Measurements from ENCODE around the gene MPP2.

Gene MPP2

GRCh38 chr17:43927060-43927864 is 19.9 kb upstream of the MPP2 start:
- TF ChIP-seq POLR2A (IDR thresholded peaks at IDR 0.05; ENCODE audit: low read depth, low read length) = no peak
- no peak for TF ChIP-seq POLR2AphosphoS5 (IDR thresholded peaks at IDR 0.05; ENCODE audit: low read depth, low read length)
- no peak for TF ChIP-seq TAF1 (IDR thresholded peaks at IDR 0.05; ENCODE audit: borderline replicate concordance, low read depth, low read length)
- no peak for DNase-seq (ENCODE audit: insufficient read length)
- no peak for FAIRE-seq

DNA sequence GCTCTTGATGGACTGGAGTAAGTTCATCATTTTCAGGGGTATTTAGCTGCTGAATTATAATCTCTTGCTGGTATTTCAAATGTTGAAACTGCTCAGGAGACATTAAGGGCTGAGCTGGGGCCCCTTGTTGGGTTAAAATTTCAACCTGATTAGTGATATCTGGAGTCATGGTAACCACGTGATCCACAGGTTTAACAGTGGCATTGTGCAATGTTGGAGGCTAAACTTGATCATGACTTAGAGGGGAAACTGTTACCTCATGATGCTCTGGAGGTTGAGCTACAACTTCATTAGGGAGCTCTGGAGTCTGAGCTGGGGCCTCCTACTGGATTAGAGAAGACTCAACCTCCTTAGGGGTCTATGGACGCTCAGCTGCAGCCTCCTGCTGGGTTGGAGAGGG is 17.2 kb upstream of the MPP2 start:
- FAIRE-seq = no peak
- DNase-seq (ENCODE audit: insufficient read length) = no peak
- TF ChIP-seq POLR2A (IDR thresholded peaks at IDR 0.05; ENCODE audit: low read depth, low read length) (no peak), TAF1 (IDR thresholded peaks at IDR 0.05; ENCODE audit: borderline replicate concordance, low read depth, low read length) (no peak), POLR2AphosphoS5 (IDR thresholded peaks at IDR 0.05; ENCODE audit: low read depth, low read length) (no peak)

DNA sequence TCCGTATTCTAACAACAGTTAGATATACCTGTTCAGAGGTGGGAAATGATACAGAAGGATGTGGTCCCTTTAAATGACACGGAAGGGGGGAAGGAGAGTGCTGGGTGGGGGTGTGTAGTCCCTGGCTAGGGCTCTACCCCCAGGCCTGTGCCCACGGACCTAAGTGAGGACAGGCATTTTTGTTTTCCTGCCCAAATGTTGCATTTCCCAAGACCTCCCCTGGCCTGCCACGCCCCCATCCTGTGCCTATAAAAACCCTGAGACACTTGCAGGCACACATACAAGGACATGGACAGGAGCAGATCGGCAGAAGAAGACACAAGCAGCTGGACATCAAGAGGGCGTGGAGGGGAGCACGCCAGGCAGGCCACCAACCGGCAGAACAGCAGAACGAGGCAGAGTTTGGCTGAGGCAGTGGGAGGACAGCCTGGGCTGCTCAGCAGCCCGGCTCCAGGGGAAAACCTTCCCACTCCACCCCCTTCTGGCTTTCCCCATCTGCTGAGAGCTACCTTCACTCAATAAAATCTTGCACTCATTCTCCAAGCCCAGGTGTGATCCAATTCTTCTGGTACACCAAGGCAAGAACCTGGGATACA is 13.3 kb upstream of the MPP2 start:
- DNase-seq (ENCODE audit: insufficient read length) (no peak), FAIRE-seq (no peak)

DNA sequence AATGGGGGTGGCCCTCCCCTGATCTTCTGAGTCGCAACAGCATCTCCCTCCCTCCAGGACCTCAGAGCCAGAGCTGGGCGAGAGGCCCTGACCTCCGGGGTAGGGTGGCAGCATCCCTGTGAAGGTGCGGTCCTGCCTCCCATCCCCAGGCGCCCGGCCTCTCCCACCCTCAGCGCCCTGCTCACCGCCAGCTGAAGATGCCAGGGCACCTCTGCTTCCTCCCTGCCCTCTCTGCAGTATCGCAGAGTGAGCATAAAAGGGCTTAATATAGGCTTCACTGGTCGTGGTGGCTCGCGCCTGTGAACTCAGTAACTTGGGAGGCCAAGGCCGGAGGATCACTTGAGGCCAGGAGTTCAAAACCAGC is 10.7 kb upstream of the MPP2 start:
- peak; percentile 5 for FAIRE-seq
- DNase-seq (ENCODE audit: insufficient read length) = no peak
- TF ChIP-seq TAF1 (IDR thresholded peaks at IDR 0.05; ENCODE audit: borderline replicate concordance, low read depth, low read length) = no peak
- no peak for TF ChIP-seq POLR2A (IDR thresholded peaks at IDR 0.05; ENCODE audit: low read depth, low read length)
- no peak for TF ChIP-seq POLR2AphosphoS5 (IDR thresholded peaks at IDR 0.05; ENCODE audit: low read depth, low read length)

More for the DNA sequence above, 13.3 kb upstream of the MPP2 start:
- TF ChIP-seq POLR2A (IDR thresholded peaks at IDR 0.05; ENCODE audit: low read depth, low read length) = no peak

GRCh38 chr17:43917348-43918025 is 10.2 kb upstream of the MPP2 start:
- FAIRE-seq (no peak), DNase-seq (ENCODE audit: insufficient read length) (peak; percentile 67)
- TF ChIP-seq POLR2A (IDR thresholded peaks at IDR 0.05; ENCODE audit: low read depth, low read length) (peak; percentile 43; the same call in 1 of the 2 replicates), TAF1 (IDR thresholded peaks at IDR 0.05; ENCODE audit: borderline replicate concordance, low read depth, low read length) (no peak), POLR2AphosphoS5 (IDR thresholded peaks at IDR 0.05; ENCODE audit: low read depth, low read length) (0 out of 2 replicates have a peak, but pooled peaks have one; percentile 37)

DNA sequence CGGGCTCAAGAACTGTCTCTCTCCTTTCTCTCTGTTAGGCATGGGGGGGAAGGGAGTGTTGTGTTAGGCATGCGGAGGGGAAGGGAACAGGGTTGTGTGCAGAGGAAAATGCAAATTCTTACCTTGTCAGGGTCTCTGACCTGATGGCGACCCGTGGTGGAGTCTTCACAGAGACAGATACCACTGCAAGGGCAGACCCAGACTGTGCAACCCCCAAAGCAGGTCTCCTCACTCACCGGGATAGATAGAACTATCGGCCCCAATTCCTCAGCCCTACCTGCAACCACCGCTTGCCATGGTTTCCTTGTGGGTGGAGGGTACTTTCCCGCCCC is 9.6 kb upstream of the MPP2 start:
- DNase-seq (ENCODE audit: insufficient read length) (no peak), FAIRE-seq (peak; percentile 91)
- TF ChIP-seq POLR2AphosphoS5 (IDR thresholded peaks at IDR 0.05; ENCODE audit: low read depth, low read length) (no peak), POLR2A (IDR thresholded peaks at IDR 0.05; ENCODE audit: low read depth, low read length) (no peak), TAF1 (IDR thresholded peaks at IDR 0.05; ENCODE audit: borderline replicate concordance, low read depth, low read length) (no peak)

DNA sequence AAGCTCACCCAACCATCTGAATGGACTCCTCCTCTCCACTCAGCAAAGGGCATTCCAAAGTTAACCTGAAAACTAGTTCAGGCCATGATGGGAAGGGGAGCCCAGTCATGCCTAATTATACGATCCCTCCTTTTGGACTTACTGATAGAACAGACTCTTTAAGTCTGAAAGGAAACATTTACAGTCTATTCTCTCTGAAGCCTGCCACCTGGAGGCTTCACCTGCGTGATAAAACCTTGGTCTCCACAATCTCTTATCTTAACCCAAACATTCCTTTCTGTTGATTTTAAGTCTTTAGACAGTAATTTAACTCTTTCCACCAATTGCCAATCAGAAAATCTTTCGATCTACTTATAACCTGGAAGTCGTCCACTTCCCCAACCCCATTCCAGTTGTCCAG is 9.0 kb upstream of the MPP2 start:
- TF ChIP-seq POLR2AphosphoS5 (IDR thresholded peaks at IDR 0.05; ENCODE audit: low read depth, low read length) (no peak), TAF1 (IDR thresholded peaks at IDR 0.05; ENCODE audit: borderline replicate concordance, low read depth, low read length) (no peak), POLR2A (IDR thresholded peaks at IDR 0.05; ENCODE audit: low read depth, low read length) (no peak)
- no peak for FAIRE-seq

DNA sequence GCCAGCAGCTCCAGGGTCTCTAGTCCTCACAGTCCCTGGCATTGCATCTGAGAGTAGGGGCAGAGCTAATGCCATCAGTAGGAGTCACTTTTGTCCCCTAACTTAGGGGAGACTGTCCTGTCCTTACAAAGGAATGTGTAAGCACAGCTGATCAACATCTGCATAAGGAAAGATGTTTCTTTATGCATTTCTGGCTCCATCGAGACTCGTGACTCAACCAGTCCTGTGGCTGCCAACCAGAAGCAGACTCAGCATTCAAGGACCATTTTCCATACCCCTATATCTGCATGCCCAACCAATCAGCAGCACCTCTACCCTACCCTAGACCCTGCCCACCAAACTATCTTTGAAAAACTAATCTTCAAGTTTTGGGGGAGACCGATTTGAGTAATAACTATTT is 8.2 kb upstream of the MPP2 start:
- DNase-seq (ENCODE audit: insufficient read length) (no peak), FAIRE-seq (no peak)
- no peak for TF ChIP-seq TAF1 (IDR thresholded peaks at IDR 0.05; ENCODE audit: borderline replicate concordance, low read depth, low read length)
- TF ChIP-seq POLR2A (IDR thresholded peaks at IDR 0.05; ENCODE audit: low read depth, low read length) = no peak
- TF ChIP-seq POLR2AphosphoS5 (IDR thresholded peaks at IDR 0.05; ENCODE audit: low read depth, low read length) = no peak

More for the DNA sequence above, 9.0 kb upstream of the MPP2 start:
- DNase-seq (ENCODE audit: insufficient read length) = no peak

DNA sequence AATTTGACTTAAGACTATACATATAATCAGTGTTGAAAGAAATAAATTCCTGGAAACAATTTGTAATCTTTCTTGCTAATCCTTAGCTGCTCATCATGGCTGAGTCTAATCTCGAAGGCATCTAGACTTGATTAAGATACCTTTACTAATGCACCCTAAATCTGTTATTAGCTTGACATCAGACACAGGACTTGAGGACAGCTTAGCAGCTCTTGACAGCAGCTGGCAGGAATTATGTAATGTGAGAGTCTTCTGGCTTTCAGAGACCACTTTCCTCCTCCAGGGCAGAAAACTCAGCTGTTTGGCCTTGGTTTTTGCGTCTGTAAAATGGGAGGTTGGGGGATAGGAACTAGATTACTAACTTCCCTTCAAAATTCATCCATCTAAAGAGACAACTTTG is 7.1 kb upstream of the MPP2 start:
- DNase-seq (ENCODE audit: insufficient read length) (no peak), FAIRE-seq (no peak)
- TF ChIP-seq POLR2A (IDR thresholded peaks at IDR 0.05; ENCODE audit: low read depth, low read length) (no peak), POLR2AphosphoS5 (IDR thresholded peaks at IDR 0.05; ENCODE audit: low read depth, low read length) (no peak), TAF1 (IDR thresholded peaks at IDR 0.05; ENCODE audit: borderline replicate concordance, low read depth, low read length) (no peak)

DNA sequence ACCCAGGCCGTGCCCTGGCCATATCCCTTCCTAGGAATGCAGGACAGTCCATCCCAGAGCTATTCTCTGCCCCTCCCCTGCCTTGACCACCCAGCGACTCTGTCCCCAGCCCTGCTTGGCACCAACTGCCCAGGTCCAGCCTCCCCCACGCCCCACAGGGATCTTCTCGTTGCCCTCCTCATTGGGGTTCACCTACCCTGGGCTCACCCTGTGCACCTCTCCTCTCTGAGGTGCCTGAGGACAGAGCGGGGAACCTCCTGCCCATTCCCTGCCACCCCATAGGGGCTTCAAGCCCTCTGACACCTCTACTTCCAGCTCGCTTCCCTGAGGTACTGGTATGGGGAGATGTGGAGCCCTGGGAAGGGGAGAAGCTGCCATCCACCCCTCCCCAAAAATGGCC is 6.2 kb upstream of the MPP2 start:
- DNase-seq (ENCODE audit: insufficient read length) (no peak), FAIRE-seq (no peak)
- no peak for TF ChIP-seq POLR2AphosphoS5 (IDR thresholded peaks at IDR 0.05; ENCODE audit: low read depth, low read length)
- TF ChIP-seq TAF1 (IDR thresholded peaks at IDR 0.05; ENCODE audit: borderline replicate concordance, low read depth, low read length) = no peak
- no peak for TF ChIP-seq POLR2A (IDR thresholded peaks at IDR 0.05; ENCODE audit: low read depth, low read length)

DNA sequence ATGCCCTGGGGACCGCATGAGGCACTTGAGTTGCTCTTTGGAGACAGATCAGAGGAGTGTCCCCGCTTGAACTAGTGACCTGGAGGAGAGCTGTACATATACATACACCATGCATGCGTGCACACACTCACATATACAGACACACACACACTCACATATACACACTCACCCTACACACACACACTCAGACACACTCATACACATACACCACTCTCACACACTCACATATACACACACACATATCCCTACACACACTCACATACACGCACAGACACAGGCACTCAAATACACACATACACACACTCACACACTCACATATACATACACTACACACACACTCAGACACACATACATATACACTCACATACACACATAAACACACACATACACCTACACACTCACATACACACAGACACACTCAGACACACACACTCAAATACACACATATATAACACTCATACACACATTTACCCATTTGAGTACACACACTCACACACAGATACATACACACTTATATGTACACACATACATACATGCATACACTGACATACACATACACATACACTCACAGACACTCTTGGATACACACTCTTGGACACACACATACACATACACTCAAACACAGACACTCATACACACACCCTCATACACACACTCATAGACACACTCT is 5.4 kb upstream of the MPP2 start:
- DNase-seq (ENCODE audit: insufficient read length) = no peak
- FAIRE-seq = no peak
- TF ChIP-seq TAF1 (IDR thresholded peaks at IDR 0.05; ENCODE audit: borderline replicate concordance, low read depth, low read length) = no peak
- TF ChIP-seq POLR2A (IDR thresholded peaks at IDR 0.05; ENCODE audit: low read depth, low read length) = no peak
- TF ChIP-seq POLR2AphosphoS5 (IDR thresholded peaks at IDR 0.05; ENCODE audit: low read depth, low read length) = no peak
